K562 (cell line): ENCODE measurements around the gene ITPR1. TPM values are rescaled to one million over a fixed set of nuclear protein-coding genes. Genes with fewer than 3 reads are reported as not detected.

ENCODE experiments used
- C11orf30 ChIP-seq: fragments of 450-650 bp; IDR thresholded peaks from 2 replicates; pipeline ENCODE4 v1.6.1; 2016; ENCODE audit warnings: low read depth, mild to moderate bottlenecking
- CBX3 ChIP-seq, 2 experiments: IDR thresholded peaks; 1 replicate in 1 of 2; 2 replicates in 1 of 2; pipeline ENCODE4 v1.6.1; 2012; ENCODE audit warnings: inconsistent platforms in 2 of 2, low read length in 2 of 2, borderline replicate concordance in 1 of 2, control low read depth in 1 of 2
- HEY1 ChIP-seq: fragments of 250-450 bp; sonication (Bioruptor Pico); IDR thresholded peaks from 2 replicates; pipeline ENCODE4 v1.5.0; 2020; ENCODE audit warnings: mild to moderate bottlenecking, moderate library complexity, borderline replicate concordance
- HSF4 ChIP-seq: fragments of 250-450 bp; sonication (Bioruptor Pico); IDR thresholded peaks from 2 replicates; pipeline ENCODE4 v2.1.2; 2022; ENCODE audit warnings: mild to moderate bottlenecking, moderate library complexity, borderline replicate concordance
- MBD2 ChIP-seq: sonication (generic); IDR thresholded peaks from 2 replicates; pipeline ENCODE4 v1.6.1; 2016; ENCODE audit warnings: low read depth, borderline replicate concordance
- MTA3 ChIP-seq: fragments of 450-650 bp; formaldehyde crosslinking; IDR thresholded peaks from 2 replicates; pipeline ENCODE4 v1.6.1; 2017; ENCODE audit warnings: mild to moderate bottlenecking, borderline replicate concordance
- MYNN ChIP-seq, 2 experiments: sonication (generic); formaldehyde crosslinking in 1 of 2; IDR thresholded peaks; 2 replicates each; pipeline versions ENCODE4 v1.5.0 to v1.6.1; 2016 to 2020; ENCODE audit warnings: antibody characterized with exemption in 1 of 2, missing genetic modification reagents in 1 of 2
- TEAD1 ChIP-seq, 2 experiments: fragments of 450-650 bp in 1 of 2; sonication (generic) in 1 of 2; formaldehyde crosslinking; IDR thresholded peaks; 2 replicates each; pipeline versions ENCODE4 v1.4.0 to v1.8.0; 2020 to 2022; ENCODE audit warnings: mild to moderate bottlenecking in 2 of 2, missing genetic modification reagents in 1 of 2
- ZNF23 ChIP-seq: fragments of 250-450 bp; sonication (Bioruptor Pico); IDR thresholded peaks from 2 replicates; pipeline ENCODE4 v1.4.0; 2020; ENCODE audit warnings: mild to moderate bottlenecking
- polyA plus RNA-seq, 8 experiments: library from polyadenylated mRNA; depleted of rRNA in 4 of 8; stranded (reverse) in 5 of 8; unstranded in 3 of 8; fragments of >200 nt; fragmentation: Nextera tagmentation in 2 of 8; fragmentation: Illumina TruSeq in 1 of 8; extraction: Ambion mirVana in 2 of 8; extraction: Trizol in 1 of 8; gene quantifications; 2 replicates each; pipeline versions ENCODE4 v1.2.1 to v1.2.3, GENCODE V29; 2011 to 2014; ENCODE audit warnings: inconsistent platforms in 1 of 8, missing spikeins in 1 of 8
- total RNA-seq, 7 experiments: library from RNA; depleted of rRNA in 6 of 7; stranded (reverse); fragments of >200 nt in 6 of 7; fragmentation: Illumina TruSeq in 2 of 7; extraction: Trizol in 2 of 7; gene quantifications; 2 replicates each; pipeline versions ENCODE4 v1.2.1 to v1.2.3, GENCODE V29; 2011 to 2021; ENCODE audit warnings: low replicate concordance in 1 of 7
- TF ChIP-seq, protein P1 (sequence below): IDR thresholded peaks from 2 replicates; pipeline ENCODE4 v1.6.1; 2011; ENCODE audit warnings: borderline replicate concordance, low read depth, mild to moderate bottlenecking, moderate library complexity, low read length; ENCODE audit not compliant: insufficient read depth, poor library complexity, severe bottlenecking
- TF ChIP-seq, protein P2 (sequence below): sonication (generic); formaldehyde crosslinking; IDR thresholded peaks from 2 replicates; pipeline ENCODE4 v1.8.1; 2022; ENCODE audit warnings: missing genetic modification reagents
- TF ChIP-seq, protein P3 (sequence below), 2 experiments: IDR thresholded peaks; 2 replicates each; pipeline ENCODE4 v1.6.1; 2012; ENCODE audit warnings: improper control_type of control experiment in 2 of 2, low read depth in 2 of 2, low read length in 2 of 2, borderline replicate concordance in 1 of 2
- TF ChIP-seq, protein P4 (sequence below): fragments of 450-650 bp; formaldehyde crosslinking; conservative IDR thresholded peaks from 2 replicates; pipeline ENCODE4 v1.4.0; 2022; ENCODE audit warnings: mild to moderate bottlenecking, missing genetic modification characterization
- TF ChIP-seq, protein P5 (sequence below): fragments of 200-800 bp; sonication (Bioruptor generic); IDR thresholded peaks from 2 replicates; pipeline ENCODE4 v1.6.1; 2017; ENCODE audit warnings: missing genetic modification characterization, missing compliant biosample characterization
- TF ChIP-seq, protein P6 (sequence below), 2 experiments: fragments of 450-650 bp in 1 of 2; sonication (generic) in 1 of 2; formaldehyde crosslinking; conservative IDR thresholded peaks; 2 replicates each; pipeline versions ENCODE4 v1.4.0 to v1.8.1; 2020 to 2022; ENCODE audit warnings: mild to moderate bottlenecking in 1 of 2, missing genetic modification reagents in 1 of 2

ITPR1 gene
- total and polyA plus RNA-seq, 9 of the 15 experiments (the other 6 are each of a cell fraction or from before 2014, with no cell fraction given) = 22.4 to 40.0 (median 27.4) TPM

DNA sequence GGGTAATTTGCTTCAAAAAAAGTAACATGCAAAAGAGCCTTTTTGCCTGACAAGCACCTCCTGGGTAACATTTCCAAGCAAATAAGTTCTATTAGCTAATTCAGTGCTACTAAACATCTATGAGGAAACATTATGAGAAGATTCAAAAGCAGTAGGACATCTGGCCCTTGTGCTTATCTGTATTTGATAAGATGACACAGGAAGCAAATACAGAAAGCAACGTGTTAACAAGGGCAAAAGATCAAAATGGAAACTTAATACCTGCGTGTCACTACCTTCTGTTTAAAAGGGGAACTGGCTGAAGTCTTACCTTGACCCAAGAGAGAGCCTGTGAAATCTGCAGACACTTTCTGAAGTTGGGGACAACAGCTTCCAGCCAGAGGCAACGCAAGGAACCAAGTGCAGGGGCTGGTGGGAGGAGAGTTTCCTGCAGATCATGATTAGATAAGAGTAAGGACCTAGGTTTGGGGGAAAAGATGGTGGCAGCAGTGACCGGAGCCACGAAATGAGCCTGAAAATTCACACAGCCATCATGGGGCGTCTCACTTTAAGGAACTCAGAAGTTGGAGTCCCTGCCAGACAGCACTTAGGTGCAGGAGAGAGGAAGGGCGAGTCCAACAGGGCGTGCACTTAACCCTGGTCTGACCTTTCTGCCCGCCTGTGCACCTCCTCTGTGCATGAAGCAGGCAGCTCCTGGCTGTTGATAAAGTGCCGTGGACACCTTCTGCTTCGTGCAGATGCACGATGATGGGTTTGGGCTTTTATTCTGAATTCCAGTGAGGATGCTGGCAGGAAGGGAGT lies 332.5 kb downstream of the ITPR1 start (continued):
- TF ChIP-seq, protein P1, sequence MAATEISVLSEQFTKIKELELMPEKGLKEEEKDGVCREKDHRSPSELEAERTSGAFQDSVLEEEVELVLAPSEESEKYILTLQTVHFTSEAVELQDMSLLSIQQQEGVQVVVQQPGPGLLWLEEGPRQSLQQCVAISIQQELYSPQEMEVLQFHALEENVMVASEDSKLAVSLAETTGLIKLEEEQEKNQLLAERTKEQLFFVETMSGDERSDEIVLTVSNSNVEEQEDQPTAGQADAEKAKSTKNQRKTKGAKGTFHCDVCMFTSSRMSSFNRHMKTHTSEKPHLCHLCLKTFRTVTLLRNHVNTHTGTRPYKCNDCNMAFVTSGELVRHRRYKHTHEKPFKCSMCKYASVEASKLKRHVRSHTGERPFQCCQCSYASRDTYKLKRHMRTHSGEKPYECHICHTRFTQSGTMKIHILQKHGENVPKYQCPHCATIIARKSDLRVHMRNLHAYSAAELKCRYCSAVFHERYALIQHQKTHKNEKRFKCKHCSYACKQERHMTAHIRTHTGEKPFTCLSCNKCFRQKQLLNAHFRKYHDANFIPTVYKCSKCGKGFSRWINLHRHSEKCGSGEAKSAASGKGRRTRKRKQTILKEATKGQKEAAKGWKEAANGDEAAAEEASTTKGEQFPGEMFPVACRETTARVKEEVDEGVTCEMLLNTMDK = no peak
- TF ChIP-seq MYNN (IDR thresholded peaks at IDR 0.05) = peak; percentile 100
- TF ChIP-seq MYNN (CRISPR knock-in tag; IDR thresholded peaks at IDR 0.05) = 0 out of 2 replicates have a peak, but pooled peaks have one; percentile 72
- TF ChIP-seq CBX3 (IDR thresholded peaks at IDR 0.05; ENCODE audit: borderline replicate concordance in 1 of 2, low read length in 2 of 2) = peak in 1 of 2 experiments; percentile 86; a peak in 1 of 3 replicates
- TF ChIP-seq, protein P2, sequence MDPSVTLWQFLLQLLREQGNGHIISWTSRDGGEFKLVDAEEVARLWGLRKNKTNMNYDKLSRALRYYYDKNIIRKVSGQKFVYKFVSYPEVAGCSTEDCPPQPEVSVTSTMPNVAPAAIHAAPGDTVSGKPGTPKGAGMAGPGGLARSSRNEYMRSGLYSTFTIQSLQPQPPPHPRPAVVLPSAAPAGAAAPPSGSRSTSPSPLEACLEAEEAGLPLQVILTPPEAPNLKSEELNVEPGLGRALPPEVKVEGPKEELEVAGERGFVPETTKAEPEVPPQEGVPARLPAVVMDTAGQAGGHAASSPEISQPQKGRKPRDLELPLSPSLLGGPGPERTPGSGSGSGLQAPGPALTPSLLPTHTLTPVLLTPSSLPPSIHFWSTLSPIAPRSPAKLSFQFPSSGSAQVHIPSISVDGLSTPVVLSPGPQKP = no peak
- peak; percentile 14; the same call in 1 of the 2 replicates for TF ChIP-seq ZNF23 (CRISPR knock-in tag)
- no peak for TF ChIP-seq HSF4
- peak in 1 of 2 experiments; percentile 68; a peak in 2 of 4 replicates for TF ChIP-seq TEAD1 (CRISPR knock-in tag; IDR thresholded peaks at IDR 0.05)
- TF ChIP-seq, protein P3, sequence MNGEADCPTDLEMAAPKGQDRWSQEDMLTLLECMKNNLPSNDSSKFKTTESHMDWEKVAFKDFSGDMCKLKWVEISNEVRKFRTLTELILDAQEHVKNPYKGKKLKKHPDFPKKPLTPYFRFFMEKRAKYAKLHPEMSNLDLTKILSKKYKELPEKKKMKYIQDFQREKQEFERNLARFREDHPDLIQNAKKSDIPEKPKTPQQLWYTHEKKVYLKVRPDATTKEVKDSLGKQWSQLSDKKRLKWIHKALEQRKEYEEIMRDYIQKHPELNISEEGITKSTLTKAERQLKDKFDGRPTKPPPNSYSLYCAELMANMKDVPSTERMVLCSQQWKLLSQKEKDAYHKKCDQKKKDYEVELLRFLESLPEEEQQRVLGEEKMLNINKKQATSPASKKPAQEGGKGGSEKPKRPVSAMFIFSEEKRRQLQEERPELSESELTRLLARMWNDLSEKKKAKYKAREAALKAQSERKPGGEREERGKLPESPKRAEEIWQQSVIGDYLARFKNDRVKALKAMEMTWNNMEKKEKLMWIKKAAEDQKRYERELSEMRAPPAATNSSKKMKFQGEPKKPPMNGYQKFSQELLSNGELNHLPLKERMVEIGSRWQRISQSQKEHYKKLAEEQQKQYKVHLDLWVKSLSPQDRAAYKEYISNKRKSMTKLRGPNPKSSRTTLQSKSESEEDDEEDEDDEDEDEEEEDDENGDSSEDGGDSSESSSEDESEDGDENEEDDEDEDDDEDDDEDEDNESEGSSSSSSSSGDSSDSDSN (IDR thresholded peaks at IDR 0.05; ENCODE audit: borderline replicate concordance in 1 of 2, low read depth in 2 of 2, low read length in 2 of 2) = peak in 1 of 2 experiments; percentile 26; a peak in 1 of 4 replicates
- TF ChIP-seq MTA3 = peak; percentile 73; the same call in 1 of the 2 replicates
- TF ChIP-seq HEY1 (CRISPR knock-in tag) = no peak
- TF ChIP-seq C11orf30 = no peak
- TF ChIP-seq MBD2 = no peak; the same call in 1 of the 2 replicates
- TF ChIP-seq, protein P4, sequence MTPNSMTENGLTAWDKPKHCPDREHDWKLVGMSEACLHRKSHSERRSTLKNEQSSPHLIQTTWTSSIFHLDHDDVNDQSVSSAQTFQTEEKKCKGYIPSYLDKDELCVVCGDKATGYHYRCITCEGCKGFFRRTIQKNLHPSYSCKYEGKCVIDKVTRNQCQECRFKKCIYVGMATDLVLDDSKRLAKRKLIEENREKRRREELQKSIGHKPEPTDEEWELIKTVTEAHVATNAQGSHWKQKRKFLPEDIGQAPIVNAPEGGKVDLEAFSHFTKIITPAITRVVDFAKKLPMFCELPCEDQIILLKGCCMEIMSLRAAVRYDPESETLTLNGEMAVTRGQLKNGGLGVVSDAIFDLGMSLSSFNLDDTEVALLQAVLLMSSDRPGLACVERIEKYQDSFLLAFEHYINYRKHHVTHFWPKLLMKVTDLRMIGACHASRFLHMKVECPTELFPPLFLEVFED (CRISPR knock-in tag) = no peak
- TF ChIP-seq, protein P5, sequence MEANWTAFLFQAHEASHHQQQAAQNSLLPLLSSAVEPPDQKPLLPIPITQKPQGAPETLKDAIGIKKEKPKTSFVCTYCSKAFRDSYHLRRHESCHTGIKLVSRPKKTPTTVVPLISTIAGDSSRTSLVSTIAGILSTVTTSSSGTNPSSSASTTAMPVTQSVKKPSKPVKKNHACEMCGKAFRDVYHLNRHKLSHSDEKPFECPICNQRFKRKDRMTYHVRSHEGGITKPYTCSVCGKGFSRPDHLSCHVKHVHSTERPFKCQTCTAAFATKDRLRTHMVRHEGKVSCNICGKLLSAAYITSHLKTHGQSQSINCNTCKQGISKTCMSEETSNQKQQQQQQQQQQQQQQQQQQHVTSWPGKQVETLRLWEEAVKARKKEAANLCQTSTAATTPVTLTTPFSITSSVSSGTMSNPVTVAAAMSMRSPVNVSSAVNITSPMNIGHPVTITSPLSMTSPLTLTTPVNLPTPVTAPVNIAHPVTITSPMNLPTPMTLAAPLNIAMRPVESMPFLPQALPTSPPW (CRISPR knock-in tag) = peak; percentile 23; the same call in 1 of the 2 replicates
- TF ChIP-seq, protein P6, sequence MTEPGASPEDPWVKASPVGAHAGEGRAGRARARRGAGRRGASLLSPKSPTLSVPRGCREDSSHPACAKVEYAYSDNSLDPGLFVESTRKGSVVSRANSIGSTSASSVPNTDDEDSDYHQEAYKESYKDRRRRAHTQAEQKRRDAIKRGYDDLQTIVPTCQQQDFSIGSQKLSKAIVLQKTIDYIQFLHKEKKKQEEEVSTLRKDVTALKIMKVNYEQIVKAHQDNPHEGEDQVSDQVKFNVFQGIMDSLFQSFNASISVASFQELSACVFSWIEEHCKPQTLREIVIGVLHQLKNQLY (CRISPR knock-in tag; conservative IDR thresholded peaks at IDR 0.05) = no peak
